CD4-positive, alpha-beta memory T cell (primary cell): Measurements from ENCODE around the gene NUDT16L1. TPM values are rescaled to one million over a fixed set of nuclear protein-coding genes. Genes with fewer than 3 reads are reported as not detected.

Experiments used
- CTCF ChIA-PET: fragments of 350-600 bp; sonication (Branson Sonifier 250); formaldehyde crosslinking; loops from one replicate; lab custom pipeline; 2021; ENCODE audit warnings: inconsistent platforms; ENCODE audit not compliant: partially characterized antibody; lab: Charles Lee
- POLR2A ChIA-PET: fragments of 350-600 bp; sonication (Branson Sonifier 250); formaldehyde crosslinking; loops from one replicate; lab custom pipeline; 2021; ENCODE audit not compliant: partially characterized antibody; lab: Charles Lee
- DNase-seq, 5 donors: peaks; one replicate each; pipeline versions ENCODE4 v3.0.0 to v3.0.0-alpha.2; 2020 to 2022; ENCODE audit warnings: mixed read lengths in 1 of 5
- H3K27ac ChIP-seq: one replicate; pipeline ENCODE4 v1.7.0; 2013; ENCODE audit warnings: low read depth, low read length
- H3K27me3 ChIP-seq: 2 replicates; pipeline ENCODE4 v1.7.0; 2013; ENCODE audit warnings: mild to moderate bottlenecking, low read length, moderate library complexity; ENCODE audit not compliant: insufficient read depth
- H3K36me3 ChIP-seq: 2 replicates; pipeline ENCODE4 v1.7.0; 2013; ENCODE audit warnings: mild to moderate bottlenecking, low read length, moderate library complexity; ENCODE audit not compliant: insufficient read depth
- H3K4me1 ChIP-seq: 2 replicates; pipeline ENCODE4 v1.7.0; 2013; ENCODE audit warnings: mild to moderate bottlenecking, low read length, moderate library complexity; ENCODE audit not compliant: insufficient read depth
- H3K4me3 ChIP-seq, 2 donors: one replicate each; pipeline ENCODE4 v1.7.0; 2013; ENCODE audit warnings: low read length in 2 of 2, mild to moderate bottlenecking in 1 of 2
- H3K9me3 ChIP-seq, 2 donors: one replicate each; pipeline ENCODE4 v1.7.0; 2013; ENCODE audit warnings: low read length in 2 of 2, control low read depth in 1 of 2; ENCODE audit not compliant: control insufficient read depth in 1 of 2
- H3K27ac Mint-ChIP-seq, 7 donors: one replicate each; pipeline ENCODE4 v1.8.0; 2020 to 2021; ENCODE audit warnings: mixed read lengths in 7 of 7, mild to moderate bottlenecking in 6 of 7, inconsistent platforms in 3 of 7, moderate library complexity in 3 of 7
- H3K27me3 Mint-ChIP-seq, 2 donors: one replicate each; pipeline ENCODE4 v1.8.0; 2020 to 2021; ENCODE audit warnings: mixed read lengths in 2 of 2
- H3K36me3 Mint-ChIP-seq, 2 donors: one replicate each; pipeline ENCODE4 v1.8.0; 2020 to 2021; ENCODE audit warnings: mixed read lengths in 2 of 2, inconsistent platforms in 1 of 2, mild to moderate bottlenecking in 1 of 2
- H3K4me1 Mint-ChIP-seq, 4 donors: one replicate each; pipeline ENCODE4 v1.8.0; 2020 to 2021; ENCODE audit warnings: mixed read lengths in 4 of 4, mild to moderate bottlenecking in 1 of 4
- H3K4me3 Mint-ChIP-seq, 8 donors: one replicate each; pipeline ENCODE4 v1.8.0; 2020 to 2021; ENCODE audit warnings: mixed read lengths in 8 of 8, mild to moderate bottlenecking in 7 of 8, moderate library complexity in 6 of 8, inconsistent platforms in 3 of 8
- H3K9me3 Mint-ChIP-seq, 8 donors: one replicate each; pipeline ENCODE4 v1.8.0; 2020 to 2021; ENCODE audit warnings: mixed read lengths in 8 of 8, mild to moderate bottlenecking in 5 of 8, inconsistent platforms in 3 of 8, moderate library complexity in 1 of 8
- intact Hi-C: fragments of 100-400 bp; cut with micrococcal nuclease; formaldehyde crosslinking; loops from one replicate; pipeline ENCODE4 v1.15.1; 2023
- polyA plus RNA-seq, 2 donors: library from polyadenylated mRNA; unstranded; fragments of 300-500 nt; fragmentation: Illumina TruSeq; gene quantifications; one replicate each; pipeline ENCODE4 v1.2.3, GENCODE V29; 2021
- total RNA-seq, 2 experiments: library from RNA; stranded (reverse); gene quantifications; one replicate each; pipeline ENCODE4 v1.2.3, GENCODE V29; 2021

The NUDT16L1 gene
- total and polyA plus RNA-seq, 4 experiments from 2014 or later = 52.4 to 125 (median 66.9) TPM

- ChIA-PET POLR2A (interaction anchor here (1.1 kb wide), 1 partner anchor 12 kb away, joined by 4 read pairs; no protein-coding TSS in a partner anchor), CTCF (interaction anchor here (1.2 to 2.7 kb wide), 3 partner anchors 9 to 28 kb away, joined by 3 to 10 read pairs (median 9); partner anchors contain the start of gene MGRN1)
- H3K27ac Mint-ChIP-seq = no peak overlapping the region
- Histone ChIP-seq H3K4me1 (peaks cover 14% of the 10 kb centered on the region), H3K4me3 (no peak overlapping the region), H3K36me3 (peaks cover 18% of the 10 kb centered on the region), H3K9me3 (no peaks in the 10 kb centered on the region), H3K27ac (no peak overlapping the region), H3K27me3 (no peaks in the 10 kb centered on the region)
- peaks cover 18 to 49% of the 10 kb centered on the region in 2 donors for H3K36me3 Mint-ChIP-seq
- no peak for DNase-seq
- H3K9me3 Mint-ChIP-seq = no peaks in the 10 kb centered on the region
- H3K4me1 Mint-ChIP-seq = peaks cover 11 to 28% (median 15%) of the 10 kb centered on the region in 4 donors
- intact Hi-C loops = no loop called here
- H3K27me3 Mint-ChIP-seq = no peaks in the 10 kb centered on the region
- no peak overlapping the region for H3K4me3 Mint-ChIP-seq
These were observed 41.5 kb upstream of the NUDT16L1 start for GRCh38 chr16:4651827-4652226.

- peaks cover 10% of the 10 kb centered on the region for H3K4me1 ChIP-seq
- no peak for DNase-seq
- Mint-ChIP-seq H3K27ac (no peak overlapping the region), H3K36me3 (peaks cover 18 to 53% of the 10 kb centered on the region in 2 donors), H3K4me3 (no peak overlapping the region), H3K4me1 (peaks cover 10 to 21% (median 12%) of the 10 kb centered on the region in 4 donors), H3K9me3 (no peaks in the 10 kb centered on the region), H3K27me3 (no peaks in the 10 kb centered on the region)
- POLR2A ChIA-PET = no interaction called here
- CTCF ChIA-PET = no interaction called here
- intact Hi-C loops = no loop called here
- H3K27ac ChIP-seq = no peak overlapping the region
- no peaks in the 10 kb centered on the region for H3K9me3 ChIP-seq
- H3K36me3 ChIP-seq = peaks cover 23% of the 10 kb centered on the region
- H3K27me3 ChIP-seq = no peaks in the 10 kb centered on the region
- H3K4me3 ChIP-seq = no peak overlapping the region
These were observed 40.8 kb upstream of the NUDT16L1 start for GRCh38 chr16:4652561-4652960.

DNA sequence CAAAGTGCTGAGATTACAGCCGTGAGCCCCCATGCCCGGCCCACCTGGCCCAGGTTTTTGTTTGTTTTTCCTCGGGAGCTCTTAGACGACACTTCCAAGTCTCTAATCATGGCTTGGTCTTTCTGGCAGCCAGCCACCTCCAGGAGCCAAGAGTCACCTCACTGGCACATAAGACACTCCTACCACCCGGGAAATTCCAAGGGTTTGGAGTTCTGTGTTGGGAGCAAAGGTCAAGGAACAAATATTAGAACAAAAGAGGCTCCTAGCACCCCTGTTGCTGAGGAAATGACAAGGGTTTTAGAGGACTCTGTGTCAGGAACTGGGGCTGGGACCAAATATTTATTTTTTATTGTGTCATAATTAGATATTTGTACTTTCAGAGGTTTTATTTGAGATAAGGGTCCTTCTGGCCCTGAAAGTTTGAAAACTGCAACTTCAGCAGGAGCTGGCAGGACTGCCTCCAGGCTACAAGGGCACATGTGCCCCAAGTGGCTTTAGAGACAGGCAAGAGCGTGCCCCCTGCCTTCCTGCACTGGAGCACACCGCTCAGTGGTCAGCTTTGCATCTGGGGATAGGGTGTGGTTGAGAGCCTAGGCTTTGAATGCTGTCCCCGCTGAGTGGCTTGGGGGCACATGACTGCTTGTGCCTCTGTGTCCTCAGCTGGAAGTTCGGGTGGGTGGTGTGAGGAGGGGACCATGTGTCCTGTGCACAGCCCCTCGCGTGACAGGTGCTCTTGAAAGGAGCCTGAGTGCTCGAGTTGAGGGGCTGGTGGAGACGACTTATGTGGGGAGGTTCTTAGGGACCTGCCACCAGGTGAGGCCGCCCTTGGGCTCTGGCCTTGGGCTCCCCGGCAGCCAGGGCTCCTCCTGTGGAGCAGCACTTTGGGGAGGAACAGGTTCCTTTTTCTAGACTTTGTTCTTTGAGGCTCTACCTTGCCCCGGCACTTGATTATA, 39.1 kb upstream of the NUDT16L1 start:
- Histone ChIP-seq H3K4me3 (no peak overlapping the region), H3K36me3 (peaks cover 23% of the 10 kb centered on the region), H3K4me1 (peaks cover 10% of the 10 kb centered on the region), H3K27me3 (no peaks in the 10 kb centered on the region), H3K9me3 (no peaks in the 10 kb centered on the region), H3K27ac (no peak overlapping the region)
- Mint-ChIP-seq H3K36me3 (peaks cover 15 to 50% of the 10 kb centered on the region in 2 donors), H3K27me3 (no peaks in the 10 kb centered on the region), H3K27ac (peak overlapping the region in 2 of 7 donors; percentile 13 to 47), H3K4me1 (peaks cover 7 to 21% (median 10%) of the 10 kb centered on the region in 4 donors), H3K4me3 (no peak overlapping the region), H3K9me3 (no peaks in the 10 kb centered on the region)
- POLR2A ChIA-PET = no interaction called here
- no peak for DNase-seq
- intact Hi-C loops = no loop called here
- CTCF ChIA-PET = no interaction called here

- Histone ChIP-seq H3K4me3 (no peak overlapping the region), H3K27ac (no peak overlapping the region), H3K9me3 (no peaks in the 10 kb centered on the region), H3K36me3 (peaks cover 23% of the 10 kb centered on the region), H3K4me1 (peaks cover 12% of the 10 kb centered on the region), H3K27me3 (no peaks in the 10 kb centered on the region)
- Mint-ChIP-seq H3K36me3 (peaks cover 12 to 48% of the 10 kb centered on the region in 2 donors), H3K9me3 (no peaks in the 10 kb centered on the region), H3K4me1 (peaks cover 4 to 24% (median 10%) of the 10 kb centered on the region in 4 donors), H3K4me3 (no peak overlapping the region), H3K27me3 (no peaks in the 10 kb centered on the region), H3K27ac (peak overlapping the region in 1 of 7 donors; percentile 51)
- DNase-seq = no peak
- POLR2A ChIA-PET = no interaction called here
- CTCF ChIA-PET = no interaction called here
- intact Hi-C loops = no loop called here
These were observed 38.3 kb upstream of the NUDT16L1 start for GRCh38 chr16:4654964-4655590.

GRCh38 chr16:4655801-4656200, 37.6 kb upstream of the NUDT16L1 start:
- CTCF ChIA-PET = interaction anchor here (0.8 kb wide), 1 partner anchor 32 kb away, joined by 3 read pairs; no protein-coding TSS in a partner anchor
- peak overlapping the region in 1 of 7 donors; percentile 63 for H3K27ac Mint-ChIP-seq
- H3K4me3 ChIP-seq = no peak overlapping the region
- no peaks in the 10 kb centered on the region for H3K27me3 ChIP-seq
- H3K27ac ChIP-seq = no peak overlapping the region
- POLR2A ChIA-PET = no interaction called here
- peaks cover 16% of the 10 kb centered on the region for H3K4me1 ChIP-seq
- H3K4me1 Mint-ChIP-seq = peaks cover 3 to 24% (median 10%) of the 10 kb centered on the region in 4 donors
- H3K9me3 ChIP-seq = no peaks in the 10 kb centered on the region
- no peaks in the 10 kb centered on the region for H3K27me3 Mint-ChIP-seq
- H3K9me3 Mint-ChIP-seq = no peaks in the 10 kb centered on the region
- no peak for DNase-seq
- intact Hi-C loops = no loop called here
- no peak overlapping the region for H3K4me3 Mint-ChIP-seq
- H3K36me3 Mint-ChIP-seq = peaks cover 8 to 42% of the 10 kb centered on the region in 2 donors
- peaks cover 23% of the 10 kb centered on the region for H3K36me3 ChIP-seq

DNA sequence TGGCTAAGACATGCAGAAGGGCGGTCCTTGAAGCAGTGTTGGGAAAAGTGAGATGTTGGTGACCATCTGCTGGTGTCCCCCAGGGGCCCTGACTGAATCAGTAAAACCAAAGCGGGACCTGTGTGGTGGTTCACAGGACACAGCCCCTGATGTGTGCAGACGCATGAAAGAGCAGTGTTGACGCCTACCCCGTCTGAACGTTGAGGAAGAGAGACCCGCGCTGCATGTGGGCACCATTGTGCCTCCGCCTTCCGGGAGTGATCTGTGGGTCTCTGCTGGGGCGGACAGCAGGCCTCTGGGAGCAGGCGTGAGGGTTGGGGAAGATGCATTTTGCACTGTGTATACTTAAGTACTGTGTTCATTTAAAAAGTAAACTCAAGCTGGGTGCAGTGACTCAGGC, 37.1 kb upstream of the NUDT16L1 start:
- intact Hi-C loops = no loop called here
- Histone ChIP-seq H3K27ac (no peak overlapping the region), H3K27me3 (no peaks in the 10 kb centered on the region), H3K9me3 (no peaks in the 10 kb centered on the region), H3K4me1 (peaks cover 20% of the 10 kb centered on the region), H3K36me3 (peaks cover 23% of the 10 kb centered on the region), H3K4me3 (no peak overlapping the region)
- Mint-ChIP-seq H3K4me1 (peaks cover 5 to 28% (median 13%) of the 10 kb centered on the region in 4 donors), H3K27ac (peak overlapping the region in 2 of 7 donors; percentile 25 to 63), H3K27me3 (no peaks in the 10 kb centered on the region), H3K4me3 (no peak overlapping the region), H3K9me3 (no peaks in the 10 kb centered on the region), H3K36me3 (peaks cover 8 to 38% of the 10 kb centered on the region in 2 donors)
- ChIA-PET POLR2A (no interaction called here), CTCF (interaction anchor here (0.8 kb wide), 1 partner anchor 32 kb away, joined by 3 read pairs; no protein-coding TSS in a partner anchor)
- DNase-seq = no peak
